Left ventricle myocardium superior (tissue), 1 donor: Measurements from ENCODE around the gene TEPSIN. TPM values are rescaled to one million over a fixed set of nuclear protein-coding genes. Genes with fewer than 3 reads are reported as not detected.

Experiments
- ATAC-seq: fragments of 200-7000 bp; cut with Tn5 transposase; one replicate; pipeline ENCODE4 v1.9.1; 2020; ENCODE audit warnings: mild to moderate bottlenecking, moderate library complexity
- DNase-seq: peaks from one replicate; pipeline ENCODE4 v3.0.0-alpha.2; 2020
- intact Hi-C: fragments of 100-400 bp; cut with micrococcal nuclease; formaldehyde crosslinking; loops from one replicate; pipeline ENCODE4 v1.11.0; 2022
- long read RNA-seq: library from polyadenylated mRNA; unstranded; transcript quantifications from one replicate; pipeline ENCODE4 v2.0.0, GENCODE V29; 2021
- total RNA-seq: library from RNA; stranded (reverse); fragmentation: NEBNext Ultra II Directional; extraction: Animal tissue kit (Norgen Biotek cat#: 25700); gene quantifications from one replicate; pipeline ENCODE4 v1.2.1, GENCODE V29; 2021
- donor health status: DM: no; HTN: yes; CAD: no; lungs with severe emphysema.

TEPSIN gene
- 13.8 TPM for total RNA-seq
- long read RNA-seq, partial matches to known transcripts: 1 of 8 reads
- long read RNA-seq, other reads (novel, unspliced or antisense): 3 of 8 reads

- intact Hi-C loops: no loop called here
- peak; percentile 97 for ATAC-seq
- peak; percentile 97 for DNase-seq
Observed at GRCh38 chr17:81238815-81239713, at the start of gene TEPSIN, which contains the start of gene NDUFAF8. Gene TEPSIN (minus strand): TSS chr17:81239055. CDS start chr17:81239033, 22 bp downstream. Gene NDUFAF8 (plus strand): TSS chr17:81239318. CDS start chr17:81239364, 46 bp downstream.

- DNase-seq: no peak
- no peak for ATAC-seq
- intact Hi-C loops: no loop called here
Observed at GRCh38 chr17:81287741-81288430, 49.0 kb upstream of the TEPSIN start.

- no peak for DNase-seq
- ATAC-seq: no peak
- intact Hi-C loops: no loop called here
Observed at GRCh38 chr17:81287152-81287551, 48.3 kb upstream of the TEPSIN start.

GRCh38 chr17:81286491-81287145, 47.8 kb upstream of the TEPSIN start:
- ATAC-seq (no peak), DNase-seq (no peak)
- intact Hi-C loops: no loop called here

GRCh38 chr17:81285894-81286293, 47.0 kb upstream of the TEPSIN start:
- intact Hi-C loops: no loop called here
- ATAC-seq (peak; percentile 8), DNase-seq (no peak)

- ATAC-seq: peak; percentile 85
- intact Hi-C loops: no loop called here
- DNase-seq: peak; percentile 87
Observed at GRCh38 chr17:81285179-81285878, 46.5 kb upstream of the TEPSIN start.

- ATAC-seq: no peak
- DNase-seq: no peak
- intact Hi-C loops: no loop called here
Observed at GRCh38 chr17:81282876-81283275, 44.0 kb upstream of the TEPSIN start.

GRCh38 chr17:81282141-81282540, 43.3 kb upstream of the TEPSIN start:
- intact Hi-C loops: no loop called here
- no peak for DNase-seq
- no peak for ATAC-seq

- intact Hi-C loops: no loop called here
- ATAC-seq (no peak), DNase-seq (no peak)
Observed at GRCh38 chr17:81280571-81280970, 41.7 kb upstream of the TEPSIN start.

- intact Hi-C loops: no loop called here
- DNase-seq (no peak), ATAC-seq (no peak)
Observed at GRCh38 chr17:81279278-81280275, 40.7 kb upstream of the TEPSIN start.

GRCh38 chr17:81278831-81279230, 40.0 kb upstream of the TEPSIN start:
- DNase-seq: no peak
- no peak for ATAC-seq
- intact Hi-C loops: no loop called here

- intact Hi-C loops: no loop called here
- peak; percentile 85 for ATAC-seq
Observed at GRCh38 chr17:81277946-81278693, 39.3 kb upstream of the TEPSIN start.

GRCh38 chr17:81277421-81277820, 38.6 kb upstream of the TEPSIN start:
- intact Hi-C loops: no loop called here
- ATAC-seq (peak; percentile 86), DNase-seq (peak; percentile 80)

More at GRCh38 chr17:81277946-81278693, 39.3 kb upstream of the TEPSIN start:
- DNase-seq: peak; percentile 79

GRCh38 chr17:81276781-81277180, 37.9 kb upstream of the TEPSIN start:
- ATAC-seq: no peak
- intact Hi-C loops: no loop called here
- DNase-seq: no peak

- ATAC-seq: no peak
- no peak for DNase-seq
- intact Hi-C loops: no loop called here
Observed at GRCh38 chr17:81274471-81274855, 35.6 kb upstream of the TEPSIN start.

- no peak for DNase-seq
- intact Hi-C loops: no loop called here
- no peak for ATAC-seq
Observed at GRCh38 chr17:81273698-81274470, 35.0 kb upstream of the TEPSIN start.
